GM19328 (cell line): ENCODE measurements around the gene TMEM18.

Source experiments
- ATAC-seq: cut with Tn5 transposase; IDR thresholded peaks from one replicate; pipeline ENCODE4 v1.9.1; 2021; ENCODE audit warnings: mild to moderate bottlenecking, moderate library complexity; ENCODE audit not compliant: unreplicated experiment

The TMEM18 gene

GRCh38 chr2:636641-637405 lies 40.4 kb downstream of the TMEM18 start:
- ATAC-seq: no peak

- no peak for ATAC-seq
These were observed 41.3 kb downstream of the TMEM18 start for GRCh38 chr2:635687-636621.

GRCh38 chr2:634636-635388 lies 42.4 kb downstream of the TMEM18 start:
- no peak for ATAC-seq

- ATAC-seq: no peak
These were observed 43.2 kb downstream of the TMEM18 start for GRCh38 chr2:634041-634440.

GRCh38 chr2:633371-633770 lies 43.8 kb downstream of the TMEM18 start:
- no peak for ATAC-seq

GRCh38 chr2:632471-632870 lies 44.7 kb downstream of the TMEM18 start:
- ATAC-seq: no peak

- no peak for ATAC-seq
These were observed 45.5 kb downstream of the TMEM18 start for GRCh38 chr2:631741-632140.

GRCh38 chr2:630451-631320 lies 46.5 kb downstream of the TMEM18 start:
- ATAC-seq: no peak

GRCh38 chr2:629961-630360 lies 47.2 kb downstream of the TMEM18 start:
- ATAC-seq: no peak

GRCh38 chr2:628651-629050 lies 48.6 kb downstream of the TMEM18 start:
- no peak for ATAC-seq

- no peak for ATAC-seq
These were observed 49.2 kb downstream of the TMEM18 start for GRCh38 chr2:627926-628560.

- no peak for ATAC-seq
These were observed 49.9 kb downstream of the TMEM18 start for GRCh38 chr2:627340-627709.

GRCh38 chr2:626491-627339 lies 50.5 kb downstream of the TMEM18 start:
- ATAC-seq: no peak

GRCh38 chr2:625415-626333 lies 51.5 kb downstream of the TMEM18 start:
- no peak for ATAC-seq

GRCh38 chr2:624551-625347 lies 52.5 kb downstream of the TMEM18 start:
- ATAC-seq: no peak

- ATAC-seq: no peak
These were observed 53.1 kb downstream of the TMEM18 start for GRCh38 chr2:624096-624495.
